HG03066 (cell line): Measurements from ENCODE around the gene NPEPL1.

Source experiments
- ATAC-seq: cut with Tn5 transposase; IDR thresholded peaks from one replicate; pipeline ENCODE4 v1.9.1; 2021; ENCODE audit warnings: low read depth; ENCODE audit not compliant: unreplicated experiment

NPEPL1 gene

DNA sequence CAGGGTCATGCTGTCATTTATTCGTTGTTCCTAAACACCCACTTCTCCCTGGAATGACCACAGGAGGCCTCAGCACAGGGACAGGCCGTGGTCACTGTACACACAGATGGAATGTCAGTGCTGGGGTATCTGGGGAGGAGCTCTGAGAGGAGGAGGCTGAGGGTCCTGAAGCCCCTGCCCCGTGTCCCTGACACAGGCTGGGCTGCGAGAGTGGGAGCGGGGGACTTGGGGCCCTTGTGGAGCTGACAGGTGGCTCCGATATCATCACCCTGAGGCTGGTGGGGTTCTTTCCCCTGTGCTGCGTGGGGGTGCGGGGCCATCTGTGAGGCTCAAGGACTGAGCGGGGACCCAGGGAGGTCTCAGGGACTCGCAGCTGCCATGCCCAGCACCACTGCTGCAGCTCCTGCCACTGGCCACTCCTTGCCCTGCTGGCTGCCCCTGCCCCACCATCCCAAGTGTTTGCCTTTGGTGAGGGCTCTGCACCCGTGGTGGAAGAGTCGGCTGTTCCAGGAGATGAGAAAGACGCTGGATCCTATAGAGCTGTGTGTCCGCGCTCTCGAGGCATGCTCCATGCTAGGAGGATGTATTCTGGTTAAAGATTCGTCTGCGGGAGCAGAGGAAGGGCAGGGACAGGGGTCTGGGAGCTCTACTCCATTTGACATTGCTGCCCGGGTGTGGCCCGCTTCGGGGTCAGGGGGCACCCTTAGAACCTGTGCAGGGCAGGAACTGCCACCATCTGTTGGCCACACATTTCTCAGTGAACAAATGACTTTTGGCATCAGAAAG, 18.9 kb downstream of the NPEPL1 start:
- ATAC-seq = no peak

DNA sequence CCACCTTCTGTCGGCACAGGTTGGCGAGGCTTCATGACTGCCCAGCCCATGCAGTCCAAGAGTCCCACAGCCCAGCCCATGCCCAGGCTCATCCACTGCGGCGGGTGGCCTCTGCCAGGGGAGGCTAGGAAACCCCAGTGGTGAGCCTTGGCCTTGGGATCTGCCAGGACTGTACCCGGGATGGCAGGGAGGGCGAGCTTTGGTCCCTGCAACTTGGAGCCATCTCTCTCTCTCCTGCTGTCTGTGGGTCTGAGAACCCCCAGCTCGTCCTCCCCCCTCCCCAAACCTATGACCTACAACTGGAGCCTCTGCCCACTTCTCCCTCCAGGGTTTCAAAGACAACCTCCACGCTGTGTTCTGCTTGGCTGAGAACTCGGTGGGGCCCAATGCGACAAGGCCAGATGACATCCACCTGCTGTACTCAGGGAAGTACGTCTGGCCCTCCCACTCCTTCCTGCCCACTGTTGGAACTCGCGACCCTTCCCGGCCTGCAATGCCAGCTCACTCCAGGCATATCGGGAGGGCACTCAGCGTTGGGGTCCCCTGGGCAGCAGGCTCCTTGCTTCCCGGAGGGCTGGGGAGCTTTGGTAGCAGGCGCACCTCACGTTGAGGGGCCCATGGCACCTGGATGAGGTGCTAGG, 19.7 kb downstream of the NPEPL1 start:
- ATAC-seq = no peak

DNA sequence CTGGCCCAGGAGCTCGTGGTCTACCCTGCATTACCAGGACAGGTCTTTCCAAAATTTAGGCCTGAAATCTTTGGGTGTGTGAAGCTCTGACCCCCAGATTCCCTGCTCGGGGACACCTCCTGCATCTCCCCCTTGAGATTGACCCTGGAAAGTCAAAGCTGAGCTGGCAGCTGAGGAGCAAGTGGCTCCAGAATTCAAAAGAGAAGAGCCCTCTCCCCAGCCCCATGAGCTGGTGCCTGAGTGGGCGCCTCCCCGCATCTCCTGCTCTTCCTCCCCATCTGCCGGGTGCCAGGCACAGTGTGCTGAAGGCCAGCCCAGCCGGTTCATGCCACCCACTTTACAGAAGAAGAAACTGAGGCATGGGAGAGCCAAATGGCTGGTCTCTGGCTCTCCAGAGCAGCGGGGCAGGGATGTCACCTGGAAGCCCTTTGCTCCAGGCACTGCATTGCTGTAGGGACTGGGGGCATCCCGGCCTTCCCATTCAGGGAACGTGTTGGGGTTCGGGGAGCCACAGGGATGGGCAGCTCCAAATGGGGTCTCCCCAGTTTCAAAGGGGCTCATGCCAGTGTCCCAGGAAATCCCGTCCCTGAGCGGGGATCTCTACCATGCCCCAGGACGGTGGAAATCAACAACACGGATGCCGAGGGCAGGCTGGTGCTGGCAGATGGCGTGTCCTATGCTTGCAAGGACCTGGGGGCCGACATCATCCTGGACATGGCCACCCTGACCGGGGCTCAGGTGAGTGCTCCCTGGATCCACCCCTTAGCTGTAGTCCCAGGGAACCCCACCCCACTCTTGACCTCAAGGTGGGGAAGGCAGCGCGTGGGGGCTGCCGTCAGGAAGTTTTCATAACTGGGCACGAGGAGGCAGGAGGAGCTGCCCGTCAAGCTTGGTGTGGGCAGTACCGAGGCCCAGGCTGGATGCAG, 20.5 kb downstream of the NPEPL1 start:
- no peak for ATAC-seq

DNA sequence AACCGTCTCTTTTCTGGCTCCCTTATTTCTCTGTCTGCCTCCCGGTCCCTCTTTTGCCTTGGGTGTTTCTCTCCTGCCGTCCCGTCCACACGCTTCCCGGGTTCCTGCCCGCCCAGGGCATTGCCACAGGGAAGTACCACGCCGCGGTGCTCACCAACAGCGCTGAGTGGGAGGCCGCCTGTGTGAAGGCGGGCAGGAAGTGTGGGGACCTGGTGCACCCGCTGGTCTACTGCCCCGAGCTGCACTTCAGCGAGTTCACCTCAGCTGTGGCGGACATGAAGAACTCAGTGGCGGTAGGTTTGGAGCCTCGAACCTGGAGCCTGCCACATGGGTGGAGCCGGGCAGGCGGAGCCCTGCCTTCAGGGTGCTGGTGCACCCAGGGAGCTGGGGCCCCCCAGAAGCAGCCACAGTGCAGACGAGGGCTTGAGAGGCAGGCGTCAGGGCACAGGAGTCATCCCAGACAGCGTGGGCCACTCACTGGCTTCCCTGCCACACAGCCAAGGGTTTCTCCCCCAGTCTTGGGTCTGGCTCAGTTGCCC, 21.3 kb downstream of the NPEPL1 start:
- no peak for ATAC-seq

DNA sequence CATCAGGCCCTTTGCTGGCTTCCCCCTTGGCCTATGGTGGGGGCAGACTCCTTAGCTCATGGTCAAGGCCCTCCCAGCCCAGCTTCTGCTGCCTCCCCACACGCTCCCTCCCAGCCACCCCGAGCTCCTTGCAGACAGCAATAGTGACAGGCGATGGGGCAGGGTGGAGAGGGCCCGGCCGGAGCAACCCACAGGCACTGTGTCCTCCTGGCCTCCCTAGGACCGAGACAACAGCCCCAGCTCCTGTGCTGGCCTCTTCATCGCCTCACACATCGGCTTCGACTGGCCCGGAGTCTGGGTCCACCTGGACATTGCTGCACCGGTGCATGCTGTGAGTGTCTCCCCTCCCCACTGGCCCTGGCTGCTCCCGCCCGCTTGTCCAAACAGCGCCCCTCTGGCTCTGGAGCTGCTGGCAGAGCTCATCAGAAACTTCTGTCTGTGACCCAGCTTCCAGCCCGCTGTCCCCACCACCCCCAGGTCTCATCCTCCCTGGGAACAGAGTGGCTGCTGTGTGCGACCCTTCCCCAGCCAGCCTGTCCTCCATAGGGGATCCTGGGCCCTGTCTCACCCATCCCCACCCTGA, 21.8 kb downstream of the NPEPL1 start:
- no peak for ATAC-seq

DNA sequence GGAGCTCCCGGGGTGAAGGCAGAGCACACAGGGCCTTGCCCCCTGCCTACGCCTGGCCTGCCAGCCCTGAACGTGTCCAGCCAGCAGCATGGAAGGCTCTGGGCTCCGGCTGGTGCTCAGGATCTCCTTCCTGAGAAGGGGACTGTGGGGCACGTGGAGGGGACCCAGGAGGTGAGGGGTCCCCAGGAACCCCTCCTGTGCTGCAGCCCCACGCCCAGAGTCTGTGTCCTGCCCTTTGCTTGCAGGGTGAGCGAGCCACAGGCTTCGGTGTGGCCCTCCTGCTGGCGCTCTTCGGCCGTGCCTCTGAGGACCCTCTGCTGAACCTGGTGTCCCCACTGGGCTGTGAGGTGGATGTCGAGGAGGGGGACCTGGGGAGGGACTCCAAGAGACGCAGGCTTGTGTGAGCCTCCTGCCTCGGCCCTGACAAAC, 22.3 kb downstream of the NPEPL1 start:
- no peak for ATAC-seq

DNA sequence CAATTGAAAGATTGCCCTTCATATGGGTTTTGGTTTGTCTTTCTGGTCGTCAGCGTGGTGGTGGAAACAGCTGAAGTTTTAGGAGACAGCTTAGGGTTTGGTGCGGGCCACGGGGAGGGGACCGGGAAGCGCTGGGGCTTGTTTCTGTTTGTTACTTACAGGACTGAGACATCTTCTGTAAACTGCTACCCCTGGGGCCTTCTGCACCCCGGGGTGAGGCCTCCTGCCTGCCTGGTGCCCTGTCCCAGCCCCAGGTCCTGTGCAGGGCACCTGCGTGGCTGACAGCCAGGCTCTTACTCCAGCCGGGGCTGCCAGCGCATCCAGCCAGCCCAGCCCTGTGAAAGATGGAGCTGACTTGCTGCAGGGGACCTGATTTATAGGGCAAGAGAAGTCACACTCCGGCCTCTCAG, 22.8 kb downstream of the NPEPL1 start:
- ATAC-seq = no peak

DNA sequence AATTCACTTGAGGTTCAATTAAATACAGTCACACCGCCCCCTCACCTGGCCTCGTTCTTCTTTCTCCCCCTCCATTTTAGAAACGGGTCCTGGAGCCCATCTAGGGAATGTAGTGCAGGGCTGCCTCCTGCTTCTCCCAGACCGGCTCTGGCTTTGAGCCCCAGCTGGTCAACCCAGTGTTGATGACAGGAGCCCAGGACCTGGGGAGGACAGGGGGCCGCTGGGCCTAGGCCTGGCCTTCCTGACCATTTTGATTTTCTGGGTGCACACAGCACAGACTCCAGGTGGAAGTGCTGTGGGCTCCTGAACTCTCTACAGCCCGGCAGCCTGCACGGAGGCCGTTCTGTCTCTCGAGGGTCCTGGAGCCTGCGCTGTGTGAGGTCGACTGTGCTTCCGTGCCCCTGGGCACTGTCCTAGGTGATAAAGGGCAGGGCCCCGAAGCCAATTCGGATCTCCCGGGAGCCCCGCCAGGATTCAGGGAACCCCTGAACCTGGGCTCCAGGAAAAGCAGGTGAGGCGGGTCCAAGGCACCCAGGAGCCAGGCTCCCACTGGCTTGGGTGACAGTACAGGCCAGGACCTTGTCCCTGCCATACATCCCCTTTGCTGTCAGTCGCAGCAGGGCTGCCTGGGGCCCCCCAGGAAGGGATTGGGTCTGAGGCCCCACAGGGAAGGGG, 23.3 kb downstream of the NPEPL1 start:
- no peak for ATAC-seq

DNA sequence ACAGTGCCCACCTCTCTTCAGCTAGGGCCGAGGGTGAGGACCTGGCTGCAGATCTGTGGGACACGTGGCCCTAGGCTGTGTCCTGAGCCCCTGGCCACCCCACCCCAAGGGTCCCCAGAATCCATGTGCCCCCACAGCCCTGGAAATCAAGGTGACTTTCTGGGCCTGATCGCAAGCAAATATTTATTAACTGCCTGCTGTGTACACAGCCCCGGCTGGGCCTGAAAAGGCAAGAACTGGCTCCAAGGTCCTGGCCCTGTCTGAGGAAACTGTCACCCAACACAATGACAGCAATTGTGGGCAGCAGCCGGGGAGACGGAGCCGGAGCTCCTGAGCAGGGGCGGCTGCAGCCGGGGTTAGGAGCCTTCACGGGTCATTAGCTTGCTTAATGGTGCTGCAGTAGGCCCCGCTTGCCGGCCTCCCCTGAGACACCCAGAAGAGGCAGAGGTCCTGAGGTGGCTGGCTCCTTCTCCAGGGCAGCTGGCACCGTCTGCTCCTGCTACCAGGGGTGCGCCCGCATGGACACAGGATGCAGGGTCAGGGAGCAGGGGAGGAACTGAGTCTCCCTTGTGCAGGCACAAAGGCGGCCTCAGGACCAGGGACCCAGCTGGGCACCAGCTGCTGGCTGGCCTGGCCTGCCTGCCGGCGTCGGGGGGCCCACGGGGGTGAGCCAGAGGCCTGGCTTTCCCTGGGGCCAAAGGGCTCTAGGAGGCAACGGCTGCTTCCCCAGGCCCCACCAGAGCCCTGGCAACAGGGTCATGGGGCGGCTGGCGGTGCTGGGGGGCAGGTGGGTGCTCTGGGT, 24.1 kb downstream of the NPEPL1 start:
- ATAC-seq = no peak

DNA sequence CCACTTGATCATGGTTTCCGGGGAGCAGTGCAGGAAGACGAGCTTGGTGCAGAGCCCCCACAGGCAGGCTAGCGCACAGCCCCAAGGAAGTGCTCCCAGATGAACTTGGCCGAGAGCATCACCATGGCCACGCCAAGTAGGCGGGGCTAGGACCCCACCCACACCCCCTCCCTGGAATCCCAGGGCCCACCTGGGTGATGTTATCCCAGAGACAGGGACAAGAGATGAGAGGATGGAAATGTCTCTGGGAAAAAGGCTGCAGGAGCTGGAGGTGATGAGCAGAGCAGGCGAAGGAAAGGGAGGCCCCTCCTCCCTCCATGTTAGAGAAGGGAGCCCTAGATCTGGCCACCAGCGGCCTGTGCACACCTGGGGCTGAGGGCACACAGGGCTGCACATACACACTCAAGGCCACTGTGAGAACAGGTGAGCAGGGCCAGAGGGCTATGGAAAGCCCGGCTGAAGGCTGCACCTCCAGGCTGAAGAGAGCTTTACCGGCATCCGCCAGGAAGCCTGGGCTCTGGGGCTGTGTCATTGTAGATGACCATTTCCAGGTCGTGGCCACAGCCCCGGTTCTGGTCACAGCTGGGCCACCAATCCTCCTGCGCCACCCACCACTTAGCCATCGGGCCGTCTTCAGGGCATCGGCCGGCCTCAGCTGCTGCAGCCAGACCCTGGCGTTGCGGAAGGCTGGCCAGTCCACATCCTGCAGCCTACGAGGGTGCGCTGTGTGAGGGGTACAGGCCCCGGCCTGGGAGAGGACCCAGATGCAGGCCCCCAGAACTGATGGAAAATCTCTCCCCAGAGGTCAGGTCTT, 24.9 kb downstream of the NPEPL1 start:
- ATAC-seq = no peak

DNA sequence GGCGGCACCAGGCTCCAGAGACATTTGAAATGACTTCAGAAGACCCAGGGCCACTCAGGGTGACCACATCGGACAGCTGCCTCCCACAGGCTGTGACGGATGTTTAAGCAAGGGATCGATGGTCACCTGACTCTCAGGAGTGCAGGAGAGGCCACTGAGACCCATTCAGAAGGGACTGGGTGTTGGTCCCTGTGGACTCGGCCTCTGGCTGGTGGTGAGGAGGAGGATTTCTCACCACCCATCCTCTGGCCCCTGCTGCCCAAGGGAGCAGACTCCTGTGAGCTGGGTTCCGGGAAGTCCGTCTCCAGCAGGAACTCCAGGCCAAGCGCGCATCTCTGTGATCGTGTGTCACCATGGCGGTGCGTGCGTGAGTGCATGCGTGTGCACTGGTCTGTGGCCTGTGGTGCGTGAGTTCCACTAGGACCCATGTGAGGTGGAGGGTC, 25.5 kb downstream of the NPEPL1 start:
- no peak for ATAC-seq

DNA sequence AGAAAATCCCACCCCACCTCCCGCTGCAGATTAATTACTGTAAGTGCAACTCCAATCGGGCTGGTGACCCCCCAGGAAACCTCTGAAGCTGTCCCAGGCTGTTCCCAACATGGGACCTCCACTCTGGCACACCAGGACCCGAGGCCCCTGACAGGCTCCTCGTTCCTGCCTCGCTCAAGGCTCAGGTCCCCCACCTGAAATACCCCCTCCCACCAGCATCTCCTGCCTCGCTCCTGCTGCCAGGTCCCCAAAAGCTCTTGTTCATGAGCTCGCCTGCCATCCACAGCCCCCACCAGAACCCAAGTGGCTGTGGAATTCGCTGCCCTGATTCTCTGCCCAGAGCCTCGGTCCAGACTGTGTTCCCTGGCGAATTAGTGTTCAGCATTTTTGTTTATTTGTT, 26.1 kb downstream of the NPEPL1 start:
- no peak for ATAC-seq

DNA sequence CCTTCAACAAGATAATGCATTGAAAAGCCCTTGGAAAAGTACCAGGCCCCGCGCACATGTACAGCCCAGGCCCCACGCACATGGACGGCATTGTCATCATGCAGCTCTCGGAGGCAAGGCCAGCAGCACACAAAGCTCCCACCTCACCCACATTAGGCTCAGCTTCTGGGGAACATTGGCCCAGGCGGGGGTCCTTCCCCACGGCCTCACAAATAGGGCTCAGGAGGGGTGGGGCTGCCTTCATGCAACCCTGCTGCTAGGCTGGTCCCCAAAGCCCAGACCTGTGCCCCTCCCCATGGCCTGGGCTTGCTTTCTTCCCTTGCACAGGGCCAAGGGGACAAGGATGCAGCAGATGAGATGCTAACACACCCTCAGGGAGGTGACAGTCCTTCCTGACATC, 26.7 kb downstream of the NPEPL1 start:
- ATAC-seq = no peak

DNA sequence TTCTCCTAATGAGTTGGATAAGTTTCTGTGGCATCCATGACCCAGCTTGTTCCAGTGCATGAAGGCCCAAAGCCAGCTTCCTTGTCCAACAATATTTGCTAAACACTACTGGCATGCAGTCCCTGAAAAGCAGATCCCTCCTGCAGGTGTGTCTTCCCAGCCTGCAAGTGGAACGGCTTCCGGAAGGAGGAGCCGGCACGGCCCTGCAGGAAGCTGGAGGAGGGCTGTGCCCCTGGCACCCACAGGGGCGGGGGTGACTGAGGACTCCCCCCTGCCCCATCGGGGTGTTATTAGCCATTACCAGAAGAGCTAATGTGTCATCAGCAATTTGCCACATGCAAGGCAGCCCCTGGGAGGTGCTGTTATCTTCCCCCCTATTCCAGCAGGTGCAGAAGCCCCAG, 27.4 kb downstream of the NPEPL1 start:
- ATAC-seq = no peak

DNA sequence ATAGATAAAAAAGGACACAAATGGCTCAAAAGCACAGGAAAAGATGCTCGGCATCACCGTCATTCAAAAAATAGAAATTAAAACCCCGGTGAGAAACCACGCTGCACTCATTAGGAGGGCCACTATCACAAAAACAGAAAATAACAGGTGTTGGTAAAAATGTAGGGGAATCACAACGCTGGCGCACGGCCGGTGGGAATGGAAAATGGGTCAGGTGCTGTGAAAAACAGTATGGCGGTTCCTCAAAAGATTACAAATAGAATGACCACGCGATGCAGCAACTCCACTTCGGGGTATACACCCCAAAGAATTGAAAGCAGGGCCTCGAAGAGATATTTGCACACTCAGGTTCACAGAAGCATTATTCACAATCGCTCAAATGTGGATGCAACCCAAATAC, 28.3 kb downstream of the NPEPL1 start:
- no peak for ATAC-seq

DNA sequence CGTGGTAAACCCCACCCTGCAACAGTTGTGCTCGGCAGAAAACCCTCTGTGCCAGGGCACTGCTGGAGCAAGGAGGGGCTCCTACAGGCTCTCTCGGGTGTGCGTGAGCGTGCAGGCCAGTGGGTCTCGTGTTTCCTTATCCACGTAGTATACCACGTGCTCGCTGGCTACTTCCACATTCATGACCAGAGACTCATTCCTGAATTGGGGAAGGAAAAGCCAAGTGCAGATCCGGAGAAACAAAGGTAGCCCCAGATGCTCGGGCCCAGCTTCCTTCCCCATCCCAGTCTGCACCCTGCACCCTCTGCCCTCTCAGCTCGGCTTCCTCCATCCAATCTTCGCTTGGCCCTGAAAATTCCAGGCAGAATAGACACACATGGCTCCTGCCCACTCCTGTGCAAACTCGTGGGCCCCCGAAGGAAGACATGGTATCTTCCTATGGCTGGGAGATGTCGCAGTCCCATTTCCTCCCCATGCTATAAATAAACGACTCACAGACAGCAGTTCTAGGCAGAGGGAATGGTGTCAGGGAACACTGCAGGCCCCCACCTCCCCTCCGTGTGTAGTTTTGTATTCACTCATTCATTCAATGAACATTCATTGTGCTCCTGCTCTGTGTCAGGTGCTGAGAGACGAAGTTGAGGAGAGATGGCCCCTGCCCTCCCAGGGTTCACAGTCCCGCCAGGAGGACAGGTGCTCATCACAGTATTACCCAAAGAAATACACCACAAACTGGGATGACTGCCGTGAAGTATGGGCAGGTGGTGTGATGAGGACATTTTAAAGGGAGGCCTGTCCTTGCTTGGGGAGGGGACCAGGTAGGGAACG, 29.6 kb downstream of the NPEPL1 start:
- ATAC-seq = no peak

DNA sequence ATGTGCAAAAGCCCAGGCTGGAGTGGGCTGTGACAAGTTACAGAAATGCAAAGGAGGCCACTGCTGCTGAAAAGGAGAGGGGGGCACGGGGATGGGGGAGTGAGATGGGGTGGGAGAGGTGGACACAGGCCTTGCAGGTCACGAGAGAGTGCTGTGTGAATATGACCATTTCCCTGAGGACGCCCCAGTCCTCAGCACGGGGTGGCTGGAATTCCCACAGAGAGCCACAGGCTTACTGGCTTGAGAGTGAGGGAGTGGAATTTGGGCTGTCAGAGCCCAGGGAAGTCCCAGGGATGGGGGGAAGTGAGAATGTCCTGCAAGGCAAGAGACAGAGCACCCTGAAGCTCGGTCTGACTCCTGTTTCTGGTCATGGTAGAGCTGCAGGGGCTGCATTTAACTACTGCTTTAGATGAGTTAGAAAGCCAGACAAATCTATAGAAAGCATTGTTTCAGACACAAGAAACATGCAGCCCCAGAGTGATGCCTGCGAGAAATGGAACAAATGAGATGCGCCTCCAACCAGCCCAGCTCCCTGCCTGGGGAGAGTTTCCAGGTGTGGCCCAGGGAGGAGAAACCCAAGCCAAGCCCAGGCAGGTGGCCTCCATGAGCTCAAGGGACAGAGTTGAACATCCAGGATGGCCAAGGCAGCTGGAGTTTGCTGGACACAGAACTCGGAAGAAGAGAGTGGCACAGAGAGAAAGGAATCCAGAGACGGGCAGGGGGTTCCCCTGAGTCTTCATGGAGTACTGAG, 30.5 kb downstream of the NPEPL1 start:
- ATAC-seq = no peak
